ENCODE results near the gene NETO2. TPM values are rescaled to one million over a fixed set of nuclear protein-coding genes. Genes with fewer than 3 reads are reported as not detected.

The NETO2 gene
- polyA plus RNA-seq, 2 donors, result 3.0 to 5.0 TPM

DNA sequence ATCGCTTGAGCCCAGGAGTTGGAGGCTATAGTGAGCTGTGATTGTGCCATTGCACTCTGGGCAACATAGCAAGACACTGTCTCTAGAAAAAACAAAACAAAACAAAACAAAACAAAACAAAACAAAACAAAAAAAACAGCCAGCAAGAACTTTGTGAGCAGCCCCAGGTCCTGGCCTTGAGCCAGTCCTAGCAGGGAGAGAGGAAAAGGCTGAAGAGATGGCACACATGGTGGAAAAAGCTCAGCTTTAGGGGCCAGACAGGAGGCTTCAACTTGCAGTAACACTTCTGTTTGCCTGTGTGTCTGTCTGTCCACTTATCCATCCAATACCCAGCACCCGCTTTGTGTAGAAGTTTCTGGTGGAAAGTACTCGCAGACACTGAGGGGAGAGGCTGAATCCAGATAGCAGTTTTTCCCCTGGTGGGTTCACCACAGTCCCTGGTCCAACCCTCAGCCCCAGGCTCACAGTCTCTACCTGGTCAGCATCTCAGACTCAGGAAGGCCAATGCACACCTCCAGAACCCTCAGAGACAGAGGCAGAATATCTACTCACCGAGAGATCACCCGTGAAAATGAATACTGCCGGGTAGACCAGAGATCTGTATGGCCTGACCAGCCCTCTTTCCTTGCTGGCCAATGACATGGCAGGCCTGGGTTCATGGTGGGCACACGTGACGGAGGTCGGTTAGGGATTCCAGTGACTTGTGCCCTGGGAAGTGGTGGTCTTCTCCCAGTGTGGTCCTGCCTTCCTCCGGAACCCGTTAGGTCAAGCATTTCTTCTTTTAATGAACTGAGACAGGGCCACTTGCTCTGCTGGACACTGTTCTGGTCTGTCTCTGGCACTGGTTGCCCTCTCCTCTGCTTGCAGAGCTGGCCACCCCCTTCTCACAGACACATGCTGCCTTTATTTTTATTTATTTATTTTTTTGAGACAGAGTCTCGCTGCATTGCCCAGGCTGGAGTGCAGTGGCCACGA, 90.8 kb downstream of the NETO2 start:
- Histone ChIP-seq H3K9me3 (ENCODE audit: control insufficient read depth in 2 of 2, insufficient read depth in 1 of 2, low read depth in 1 of 2, low read length in 1 of 2) (no peaks in the 10 kb centered on the region), H3K4me1 (ENCODE audit: control insufficient read depth in 2 of 2, insufficient read depth in 2 of 2, low read length in 1 of 2) (no peaks in the 10 kb centered on the region), H3K4me3 (ENCODE audit: low read depth in 1 of 2, low read length in 2 of 2) (no peak overlapping the region), H3K27ac (ENCODE audit: low read depth in 2 of 2, low read length in 1 of 2) (no peak overlapping the region), H3K27me3 (ENCODE audit: control insufficient read depth in 1 of 2, insufficient read depth in 2 of 2, low read length in 2 of 2) (no peaks in the 10 kb centered on the region), H3K36me3 (ENCODE audit: control insufficient read depth in 2 of 2, insufficient read depth in 2 of 2, low read length in 1 of 2) (no peaks in the 10 kb centered on the region)
- 92 to 95% methylated on average over 13 of the region's 13 CpGs for WGBS, 2 donors

- no peak overlapping the region for H3K27ac ChIP-seq (ENCODE audit: low read depth in 2 of 2, low read length in 1 of 2)
- no peak overlapping the region for H3K4me3 ChIP-seq (ENCODE audit: low read depth in 1 of 2, low read length in 2 of 2)
- WGBS, 2 donors, result 91 to 94% methylated on average over 10 of the region's 10 CpGs
- H3K9me3 ChIP-seq (ENCODE audit: control insufficient read depth in 2 of 2, insufficient read depth in 1 of 2, low read depth in 1 of 2, low read length in 1 of 2), result no peaks in the 10 kb centered on the region
- no peaks in the 10 kb centered on the region for H3K4me1 ChIP-seq (ENCODE audit: control insufficient read depth in 2 of 2, insufficient read depth in 2 of 2, low read length in 1 of 2)
- no peaks in the 10 kb centered on the region for H3K27me3 ChIP-seq (ENCODE audit: control insufficient read depth in 1 of 2, insufficient read depth in 2 of 2, low read length in 2 of 2)
- no peaks in the 10 kb centered on the region for H3K36me3 ChIP-seq (ENCODE audit: control insufficient read depth in 2 of 2, insufficient read depth in 2 of 2, low read length in 1 of 2)
Observed at GRCh38 chr16:47051031-47051430, 92.7 kb downstream of the NETO2 start.

DNA sequence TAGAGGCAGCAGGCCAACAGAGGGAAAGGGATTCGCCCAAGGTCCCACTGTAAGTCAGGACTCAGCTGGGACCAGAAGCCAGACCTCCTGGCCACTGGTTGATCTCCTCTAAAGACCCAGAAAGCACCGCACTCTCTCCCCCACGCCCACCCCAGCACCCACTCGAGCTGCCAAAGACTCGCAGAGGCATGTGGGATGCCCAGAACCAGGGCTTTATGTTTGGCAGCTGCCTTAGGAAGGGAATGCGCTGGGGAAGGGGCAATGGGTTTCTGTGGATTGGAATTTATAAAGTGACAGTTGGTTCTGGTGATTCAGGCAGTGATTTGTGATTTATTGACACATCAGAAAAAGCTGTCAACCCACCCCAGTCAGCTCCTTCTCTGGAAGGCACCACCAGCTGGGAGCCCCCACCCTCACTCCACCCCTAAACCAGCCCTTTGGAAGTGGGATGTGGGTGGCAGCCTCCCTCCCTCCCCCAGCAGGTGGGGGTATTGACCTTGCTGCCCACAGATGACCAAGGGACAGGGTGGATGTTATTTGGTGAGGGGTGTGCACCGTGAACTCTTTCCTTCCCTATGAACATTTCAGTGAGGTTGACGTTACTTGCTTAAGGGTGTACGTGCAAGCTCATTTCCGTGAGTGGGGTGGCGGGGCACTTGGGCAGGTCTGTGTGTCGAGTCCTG, 93.7 kb downstream of the NETO2 start:
- no peaks in the 10 kb centered on the region for H3K4me1 ChIP-seq (ENCODE audit: control insufficient read depth in 2 of 2, insufficient read depth in 2 of 2, low read length in 1 of 2)
- H3K9me3 ChIP-seq (ENCODE audit: control insufficient read depth in 2 of 2, insufficient read depth in 1 of 2, low read depth in 1 of 2, low read length in 1 of 2), result no peaks in the 10 kb centered on the region
- no peak overlapping the region for H3K4me3 ChIP-seq (ENCODE audit: low read depth in 1 of 2, low read length in 2 of 2)
- 77% methylated on average over 12 of the region's 12 CpGs for WGBS, 2 donors
- no peaks in the 10 kb centered on the region for H3K36me3 ChIP-seq (ENCODE audit: control insufficient read depth in 2 of 2, insufficient read depth in 2 of 2, low read length in 1 of 2)
- no peaks in the 10 kb centered on the region for H3K27me3 ChIP-seq (ENCODE audit: control insufficient read depth in 1 of 2, insufficient read depth in 2 of 2, low read length in 2 of 2)
- H3K27ac ChIP-seq (ENCODE audit: low read depth in 2 of 2, low read length in 1 of 2), result no peak overlapping the region

- Histone ChIP-seq H3K4me1 (ENCODE audit: control insufficient read depth in 2 of 2, insufficient read depth in 2 of 2, low read length in 1 of 2) (no peaks in the 10 kb centered on the region), H3K27ac (ENCODE audit: low read depth in 2 of 2, low read length in 1 of 2) (no peak overlapping the region), H3K36me3 (ENCODE audit: control insufficient read depth in 2 of 2, insufficient read depth in 2 of 2, low read length in 1 of 2) (no peaks in the 10 kb centered on the region), H3K9me3 (ENCODE audit: control insufficient read depth in 2 of 2, insufficient read depth in 1 of 2, low read depth in 1 of 2, low read length in 1 of 2) (no peaks in the 10 kb centered on the region), H3K4me3 (ENCODE audit: low read depth in 1 of 2, low read length in 2 of 2) (no peak overlapping the region), H3K27me3 (ENCODE audit: control insufficient read depth in 1 of 2, insufficient read depth in 2 of 2, low read length in 2 of 2) (no peaks in the 10 kb centered on the region)
- WGBS, 2 donors, result 77 to 82% methylated on average over 5 of the region's 5 CpGs
Observed at GRCh38 chr16:47047524-47048203, 96.1 kb downstream of the NETO2 start.

DNA sequence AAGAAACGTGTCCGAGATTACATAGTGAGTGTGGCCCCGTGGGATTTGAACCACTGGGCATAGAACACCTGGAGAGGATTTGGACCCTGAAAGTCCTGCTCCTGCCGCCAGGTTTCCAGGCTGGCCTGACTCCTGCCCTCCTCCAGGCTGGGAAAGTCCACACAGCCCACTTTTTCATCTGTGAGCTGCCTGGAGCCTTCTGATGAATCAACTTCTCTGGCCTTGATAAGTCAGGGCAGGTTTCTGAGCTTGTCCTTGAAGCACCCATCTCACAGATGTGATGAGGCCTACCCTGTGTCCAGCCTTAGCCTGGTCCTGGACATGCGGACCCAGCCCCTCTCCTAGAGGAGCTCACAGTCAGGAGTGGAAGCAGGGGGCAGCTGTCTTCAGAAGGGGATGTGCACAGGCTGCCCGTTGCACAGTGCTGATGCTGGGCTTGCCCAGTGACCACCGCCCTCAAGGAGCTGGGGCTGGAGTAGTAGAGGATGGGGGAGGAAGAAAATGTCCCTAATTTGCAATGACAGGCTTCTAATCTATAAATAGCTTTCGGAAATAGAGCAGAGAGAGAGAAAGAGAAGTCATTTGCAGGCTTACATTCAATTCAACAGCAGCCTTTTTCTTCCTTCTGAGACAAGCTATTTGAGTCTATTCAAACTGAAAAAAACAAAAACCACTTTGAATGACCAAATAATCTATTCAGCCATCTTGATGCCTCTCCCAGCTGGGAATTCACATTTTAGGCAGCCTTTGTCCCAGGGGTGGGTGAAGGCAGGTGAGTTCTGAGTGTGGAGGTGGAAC, 96.8 kb downstream of the NETO2 start:
- no peaks in the 10 kb centered on the region for H3K36me3 ChIP-seq (ENCODE audit: control insufficient read depth in 2 of 2, insufficient read depth in 2 of 2, low read length in 1 of 2)
- H3K27me3 ChIP-seq (ENCODE audit: control insufficient read depth in 1 of 2, insufficient read depth in 2 of 2, low read length in 2 of 2), result no peaks in the 10 kb centered on the region
- no peak overlapping the region for H3K4me3 ChIP-seq (ENCODE audit: low read depth in 1 of 2, low read length in 2 of 2)
- no peaks in the 10 kb centered on the region for H3K9me3 ChIP-seq (ENCODE audit: control insufficient read depth in 2 of 2, insufficient read depth in 1 of 2, low read depth in 1 of 2, low read length in 1 of 2)
- no peak overlapping the region for H3K27ac ChIP-seq (ENCODE audit: low read depth in 2 of 2, low read length in 1 of 2)
- peaks cover 0 to 1% of the 10 kb centered on the region in 2 donors for H3K4me1 ChIP-seq (ENCODE audit: control insufficient read depth in 2 of 2, insufficient read depth in 2 of 2, low read length in 1 of 2)
- WGBS, 2 donors, result 87 to 90% methylated on average over 8 of the region's 8 CpGs

GRCh38 chr16:47045459-47045858, 98.3 kb downstream of the NETO2 start:
- peaks cover 0 to 3% of the 10 kb centered on the region in 2 donors for H3K4me1 ChIP-seq (ENCODE audit: control insufficient read depth in 2 of 2, insufficient read depth in 2 of 2, low read length in 1 of 2)
- H3K27me3 ChIP-seq (ENCODE audit: control insufficient read depth in 1 of 2, insufficient read depth in 2 of 2, low read length in 2 of 2), result no peaks in the 10 kb centered on the region
- 46 to 50% methylated on average over 3 of the region's 3 CpGs for WGBS, 2 donors
- H3K9me3 ChIP-seq (ENCODE audit: control insufficient read depth in 2 of 2, insufficient read depth in 1 of 2, low read depth in 1 of 2, low read length in 1 of 2), result no peaks in the 10 kb centered on the region
- H3K4me3 ChIP-seq (ENCODE audit: low read depth in 1 of 2, low read length in 2 of 2), result no peak overlapping the region
- H3K36me3 ChIP-seq (ENCODE audit: control insufficient read depth in 2 of 2, insufficient read depth in 2 of 2, low read length in 1 of 2), result no peaks in the 10 kb centered on the region
- H3K27ac ChIP-seq (ENCODE audit: low read depth in 2 of 2, low read length in 1 of 2), result no peak overlapping the region

GRCh38 chr16:47045023-47045422, 98.7 kb downstream of the NETO2 start:
- WGBS, 2 donors, result 62 to 65% methylated on average over 8 of the region's 8 CpGs
- H3K27ac ChIP-seq (ENCODE audit: low read depth in 2 of 2, low read length in 1 of 2), result no peak overlapping the region
- H3K36me3 ChIP-seq (ENCODE audit: control insufficient read depth in 2 of 2, insufficient read depth in 2 of 2, low read length in 1 of 2), result no peaks in the 10 kb centered on the region
- no peaks in the 10 kb centered on the region for H3K9me3 ChIP-seq (ENCODE audit: control insufficient read depth in 2 of 2, insufficient read depth in 1 of 2, low read depth in 1 of 2, low read length in 1 of 2)
- no peaks in the 10 kb centered on the region for H3K27me3 ChIP-seq (ENCODE audit: control insufficient read depth in 1 of 2, insufficient read depth in 2 of 2, low read length in 2 of 2)
- H3K4me3 ChIP-seq (ENCODE audit: low read depth in 1 of 2, low read length in 2 of 2), result no peak overlapping the region
- H3K4me1 ChIP-seq (ENCODE audit: control insufficient read depth in 2 of 2, insufficient read depth in 2 of 2, low read length in 1 of 2), result peaks cover 0 to 3% of the 10 kb centered on the region in 2 donors

DNA sequence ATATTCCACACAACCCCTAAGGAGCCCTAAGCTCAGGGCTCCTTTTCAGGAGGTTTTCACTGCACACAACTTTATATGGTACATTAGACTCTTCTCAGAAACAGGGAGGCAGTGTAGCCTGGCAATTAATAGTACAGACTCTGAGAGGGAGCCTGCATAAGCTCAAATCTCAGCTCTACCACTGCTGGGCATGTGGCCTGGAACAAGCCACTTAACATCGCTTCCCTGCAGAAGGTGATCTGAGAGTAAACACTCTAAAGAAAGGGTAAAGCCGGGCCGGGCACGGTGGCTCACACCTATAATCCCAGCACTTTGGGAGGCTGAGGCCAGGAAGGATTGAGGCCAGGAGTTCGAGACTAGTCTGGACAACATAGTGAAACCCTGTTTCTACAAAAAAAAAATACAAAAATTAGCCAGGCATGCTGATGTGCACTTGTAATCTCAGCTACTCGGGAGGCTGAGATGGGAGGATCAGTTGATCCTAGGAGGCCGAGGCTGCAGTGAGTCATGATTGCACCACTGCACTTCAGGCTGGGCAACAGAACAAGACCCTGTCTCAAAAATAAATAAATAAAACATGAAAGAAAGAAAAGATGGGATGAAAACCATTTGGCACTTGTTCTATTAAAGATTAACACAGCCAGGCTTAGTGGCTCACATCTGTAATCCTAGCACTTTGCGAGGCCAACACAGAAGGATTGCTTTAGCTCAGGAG, 99.6 kb downstream of the NETO2 start:
- Histone ChIP-seq H3K36me3 (ENCODE audit: control insufficient read depth in 2 of 2, insufficient read depth in 2 of 2, low read length in 1 of 2) (no peaks in the 10 kb centered on the region), H3K4me3 (ENCODE audit: low read depth in 1 of 2, low read length in 2 of 2) (no peak overlapping the region), H3K4me1 (ENCODE audit: control insufficient read depth in 2 of 2, insufficient read depth in 2 of 2, low read length in 1 of 2) (peaks cover 0 to 3% of the 10 kb centered on the region in 2 donors), H3K27ac (ENCODE audit: low read depth in 2 of 2, low read length in 1 of 2) (no peak overlapping the region), H3K9me3 (ENCODE audit: control insufficient read depth in 2 of 2, insufficient read depth in 1 of 2, low read depth in 1 of 2, low read length in 1 of 2) (no peaks in the 10 kb centered on the region), H3K27me3 (ENCODE audit: control insufficient read depth in 1 of 2, insufficient read depth in 2 of 2, low read length in 2 of 2) (no peaks in the 10 kb centered on the region)
- 87 to 91% methylated on average over 8 of the region's 8 CpGs for WGBS, 2 donors

All from esophagus (tissue), 2 donors.